HepG2 (cell line): Measurements from ENCODE around the gene DNLZ. TPM values are rescaled to one million over a fixed set of nuclear protein-coding genes. Genes with fewer than 3 reads are reported as not detected.

Experiments
- CREM ChIP-seq, 2 experiments: sonication (generic) in 1 of 2; formaldehyde crosslinking in 1 of 2; IDR thresholded peaks; 2 replicates each; pipeline versions ENCODE4 v1.4.0 to v1.6.1; 2016 to 2020; ENCODE audit warnings: antibody characterized with exemption in 1 of 2, mild to moderate bottlenecking in 1 of 2, missing genetic modification reagents in 1 of 2
- DMAP1 ChIP-seq: IDR thresholded peaks from 2 replicates; pipeline ENCODE4 v1.6.1; 2016
- DPF2 ChIP-seq: sonication (generic); formaldehyde crosslinking; IDR thresholded peaks from 2 replicates; pipeline ENCODE4 v1.4.0; 2020; ENCODE audit warnings: mild to moderate bottlenecking, low read depth, missing genetic modification reagents, borderline replicate concordance
- HCFC1 ChIP-seq: fragments of 150-350 bp; IDR thresholded peaks from 2 replicates; pipeline ENCODE4 v1.6.1; 2014; ENCODE audit warnings: low read depth, low read length
- MEF2D ChIP-seq: sonication (generic); formaldehyde crosslinking; IDR thresholded peaks from 2 replicates; pipeline ENCODE4 v1.5.1; 2020; ENCODE audit warnings: mild to moderate bottlenecking, missing genetic modification reagents
- MTERF4 ChIP-seq: sonication (generic); formaldehyde crosslinking; IDR thresholded peaks from 2 replicates; pipeline ENCODE4 v1.8.0; 2023; ENCODE audit warnings: mild to moderate bottlenecking, missing genetic modification reagents
- MXD4 ChIP-seq: IDR thresholded peaks from 2 replicates; pipeline ENCODE4 v1.6.1; 2016; ENCODE audit warnings: mild to moderate bottlenecking, missing biosample characterization, missing genetic modification reagents
- NAIF1 ChIP-seq: sonication (generic); formaldehyde crosslinking; IDR thresholded peaks from 2 replicates; pipeline ENCODE4 v1.5.0; 2020; ENCODE audit warnings: mild to moderate bottlenecking, missing genetic modification reagents, borderline replicate concordance
- POGK ChIP-seq: sonication (generic); formaldehyde crosslinking; conservative IDR thresholded peaks from 2 replicates; pipeline ENCODE4 v1.8.0; 2022; ENCODE audit warnings: mild to moderate bottlenecking, moderate library complexity, missing genetic modification reagents
- RAD21 ChIP-seq: fragments of 450-650 bp; formaldehyde crosslinking; IDR thresholded peaks from 2 replicates; pipeline ENCODE4 v1.5.0; 2020; ENCODE audit warnings: mild to moderate bottlenecking
- REPIN1 ChIP-seq: sonication (generic); formaldehyde crosslinking; IDR thresholded peaks from 2 replicates; pipeline ENCODE4 v1.8.0; 2022; ENCODE audit warnings: missing genetic modification reagents, low read depth, mild to moderate bottlenecking, borderline replicate concordance
- REXO4 ChIP-seq: sonication (generic); formaldehyde crosslinking; IDR thresholded peaks from 2 replicates; pipeline ENCODE4 v1.8.0; 2022; ENCODE audit warnings: missing genetic modification reagents, mild to moderate bottlenecking, borderline replicate concordance
- SMARCE1 ChIP-seq: fragments of 450-650 bp; IDR thresholded peaks from 2 replicates; pipeline ENCODE4 v1.6.1; 2017; ENCODE audit warnings: borderline replicate concordance
- TEAD2 ChIP-seq: sonication (generic); formaldehyde crosslinking; IDR thresholded peaks from 2 replicates; pipeline ENCODE4 v1.9.0; 2021; ENCODE audit warnings: missing genetic modification reagents
- ZFP36L2 ChIP-seq: sonication (generic); formaldehyde crosslinking; IDR thresholded peaks from 2 replicates; pipeline ENCODE4 v1.4.0; 2020; ENCODE audit warnings: missing genetic modification reagents
- ZNF160 ChIP-seq: sonication (generic); formaldehyde crosslinking; IDR thresholded peaks from 2 replicates; pipeline ENCODE4 v1.8.0; 2022; ENCODE audit warnings: mild to moderate bottlenecking, inconsistent platforms, missing genetic modification reagents
- ZNF34 ChIP-seq: sonication (generic); formaldehyde crosslinking; IDR thresholded peaks from 2 replicates; pipeline ENCODE4 v1.4.0; 2020; ENCODE audit warnings: mild to moderate bottlenecking, missing genetic modification reagents, borderline replicate concordance
- ZNF496 ChIP-seq: sonication (generic); formaldehyde crosslinking; IDR thresholded peaks from 2 replicates; pipeline ENCODE4 v1.8.1; 2023; ENCODE audit warnings: mild to moderate bottlenecking, moderate library complexity, missing genetic modification reagents; ENCODE audit not compliant: insufficient replicate concordance
- ZNF556 ChIP-seq: sonication (generic); formaldehyde crosslinking; IDR thresholded peaks from 2 replicates; pipeline ENCODE4 v1.4.0; 2020; ENCODE audit warnings: mild to moderate bottlenecking, missing genetic modification reagents, borderline replicate concordance
- ZNF7 ChIP-seq: IDR thresholded peaks from 2 replicates; pipeline ENCODE4 v1.6.1; 2016; ENCODE audit warnings: missing biosample characterization, missing genetic modification reagents
- ZNF720 ChIP-seq: sonication (generic); formaldehyde crosslinking; IDR thresholded peaks from 2 replicates; pipeline ENCODE4 v1.4.0; 2020; ENCODE audit warnings: missing genetic modification reagents
- ZNF740 ChIP-seq: sonication (generic); formaldehyde crosslinking; IDR thresholded peaks from 2 replicates; pipeline ENCODE4 v1.4.0; 2020; ENCODE audit warnings: missing genetic modification reagents
- ZSCAN22 ChIP-seq: sonication (generic); formaldehyde crosslinking; IDR thresholded peaks from 2 replicates; pipeline ENCODE4 v1.4.0; 2020; ENCODE audit warnings: mild to moderate bottlenecking, missing genetic modification reagents
- ZSCAN25 ChIP-seq: sonication (generic); formaldehyde crosslinking; IDR thresholded peaks from 2 replicates; pipeline ENCODE4 v1.8.0; 2022; ENCODE audit warnings: mild to moderate bottlenecking, missing genetic modification reagents
- polyA plus RNA-seq, 8 experiments: library from polyadenylated mRNA; depleted of rRNA in 3 of 8; stranded (reverse) in 7 of 8; unstranded in 1 of 8; fragments of >200 nt; fragmentation: Illumina TruSeq in 4 of 8; extraction: Trizol in 4 of 8; gene quantifications; 2 replicates each; pipeline versions ENCODE4 v1.2.1 to v1.2.3, GENCODE V29; 2011 to 2016; ENCODE audit warnings: low read depth in 4 of 8, missing spikeins in 1 of 8, mixed read lengths in 1 of 8; ENCODE audit not compliant: insufficient read depth in 1 of 8
- total RNA-seq, 5 experiments: library from RNA; depleted of rRNA; stranded (reverse); fragments of >200 nt; fragmentation: Illumina TruSeq; extraction: Trizol; gene quantifications; 2 replicates each; pipeline ENCODE4 v1.2.3, GENCODE V29; 2016; ENCODE audit warnings: low read depth in 1 of 5
- TF ChIP-seq, protein P1 (sequence below): sonication (generic); formaldehyde crosslinking; IDR thresholded peaks from 2 replicates; pipeline ENCODE4 v1.4.0; 2020; ENCODE audit warnings: missing genetic modification reagents

Gene DNLZ
- total and polyA plus RNA-seq, 2 of the 13 experiments (the other 11 are each of a cell fraction or from before 2014, with no cell fraction given): 3.4 to 8.0 TPM

GRCh38 chr9:136345281-136346156, 18.0 kb downstream of the DNLZ start (continued):
- TF ChIP-seq, protein P1, sequence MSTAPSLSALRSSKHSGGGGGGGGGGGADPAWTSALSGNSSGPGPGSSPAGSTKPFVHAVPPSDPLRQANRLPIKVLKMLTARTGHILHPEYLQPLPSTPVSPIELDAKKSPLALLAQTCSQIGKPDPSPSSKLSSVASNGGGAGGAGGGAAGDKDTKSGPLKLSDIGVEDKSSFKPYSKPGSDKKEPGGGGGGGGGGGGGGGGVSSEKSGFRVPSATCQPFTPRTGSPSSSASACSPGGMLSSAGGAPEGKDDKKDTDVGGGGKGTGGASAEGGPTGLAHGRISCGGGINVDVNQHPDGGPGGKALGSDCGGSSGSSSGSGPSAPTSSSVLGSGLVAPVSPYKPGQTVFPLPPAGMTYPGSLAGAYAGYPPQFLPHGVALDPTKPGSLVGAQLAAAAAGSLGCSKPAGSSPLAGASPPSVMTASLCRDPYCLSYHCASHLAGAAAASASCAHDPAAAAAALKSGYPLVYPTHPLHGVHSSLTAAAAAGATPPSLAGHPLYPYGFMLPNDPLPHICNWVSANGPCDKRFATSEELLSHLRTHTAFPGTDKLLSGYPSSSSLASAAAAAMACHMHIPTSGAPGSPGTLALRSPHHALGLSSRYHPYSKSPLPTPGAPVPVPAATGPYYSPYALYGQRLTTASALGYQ: no peak
- TF ChIP-seq CREM (IDR thresholded peaks at IDR 0.05) (no peak), CREM (CRISPR knock-in tag; IDR thresholded peaks at IDR 0.05) (no peak), ZNF160 (CRISPR knock-in tag) (no peak), REPIN1 (CRISPR knock-in tag) (peak; percentile 71), ZNF556 (CRISPR knock-in tag) (peak; percentile 47; the same call in 1 of the 2 replicates), MXD4 (CRISPR knock-in tag) (no peak; the same call in 1 of the 2 replicates), RAD21 (CRISPR knock-in tag) (peak; percentile 83), TEAD2 (CRISPR knock-in tag) (no peak), MEF2D (CRISPR knock-in tag) (no peak), DPF2 (CRISPR knock-in tag) (no peak), ZNF740 (CRISPR knock-in tag) (no peak), ZNF720 (CRISPR knock-in tag) (no peak), HCFC1 (no peak), DMAP1 (CRISPR knock-in tag) (peak; percentile 56), POGK (CRISPR knock-in tag) (no peak; the same call in 1 of the 2 replicates), ZFP36L2 (CRISPR knock-in tag) (no peak), ZNF34 (CRISPR knock-in tag) (no peak), ZSCAN22 (CRISPR knock-in tag) (no peak), REXO4 (CRISPR knock-in tag) (no peak), SMARCE1 (no peak), NAIF1 (CRISPR knock-in tag) (no peak), ZSCAN25 (CRISPR knock-in tag) (peak; percentile 44; the same call in 1 of the 2 replicates), ZNF7 (no peak), MTERF4 (CRISPR knock-in tag) (peak; percentile 48), ZNF496 (CRISPR knock-in tag) (no peak)
